Epithelial cell of proximal tubule (primary cell): ENCODE measurements around the gene RPL27. TPM values are rescaled to one million over a fixed set of nuclear protein-coding genes. Genes with fewer than 3 reads are reported as not detected.
"Not testable (repeated sequence)": the region's sequence is repeated elsewhere in the genome, so short reads cannot be mapped to it uniquely, and the experiment has no call there.

ENCODE experiments used
- DNase-seq: peaks from one replicate; pipeline ENCODE4 v3.0.0-alpha.2; 2011; ENCODE audit warnings: low read depth
- H3K4me3 ChIP-seq: 2 replicates; pipeline ENCODE4 v1.5.1; 2011; ENCODE audit warnings: low read depth, mild to moderate bottlenecking, low read length
- total RNA-seq: library from RNA; depleted of rRNA; stranded (reverse); fragments of >200 nt; gene quantifications from 2 replicates; pipeline ENCODE4 v1.2.3, GENCODE V29; 2015
- TF ChIP-seq, protein P1 (sequence below): conservative IDR thresholded peaks from 2 replicates; pipeline ENCODE4 v1.5.1; 2012; ENCODE audit warnings: low read depth, mild to moderate bottlenecking, low read length

The RPL27 gene
- total RNA-seq, 1 donor from 2014 or later = 1,399 TPM

- TF ChIP-seq, protein P1, sequence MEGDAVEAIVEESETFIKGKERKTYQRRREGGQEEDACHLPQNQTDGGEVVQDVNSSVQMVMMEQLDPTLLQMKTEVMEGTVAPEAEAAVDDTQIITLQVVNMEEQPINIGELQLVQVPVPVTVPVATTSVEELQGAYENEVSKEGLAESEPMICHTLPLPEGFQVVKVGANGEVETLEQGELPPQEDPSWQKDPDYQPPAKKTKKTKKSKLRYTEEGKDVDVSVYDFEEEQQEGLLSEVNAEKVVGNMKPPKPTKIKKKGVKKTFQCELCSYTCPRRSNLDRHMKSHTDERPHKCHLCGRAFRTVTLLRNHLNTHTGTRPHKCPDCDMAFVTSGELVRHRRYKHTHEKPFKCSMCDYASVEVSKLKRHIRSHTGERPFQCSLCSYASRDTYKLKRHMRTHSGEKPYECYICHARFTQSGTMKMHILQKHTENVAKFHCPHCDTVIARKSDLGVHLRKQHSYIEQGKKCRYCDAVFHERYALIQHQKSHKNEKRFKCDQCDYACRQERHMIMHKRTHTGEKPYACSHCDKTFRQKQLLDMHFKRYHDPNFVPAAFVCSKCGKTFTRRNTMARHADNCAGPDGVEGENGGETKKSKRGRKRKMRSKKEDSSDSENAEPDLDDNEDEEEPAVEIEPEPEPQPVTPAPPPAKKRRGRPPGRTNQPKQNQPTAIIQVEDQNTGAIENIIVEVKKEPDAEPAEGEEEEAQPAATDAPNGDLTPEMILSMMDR = no peak
- no peak overlapping the region for H3K4me3 ChIP-seq
- no peak for DNase-seq
These were observed 26.6 kb upstream of the RPL27 start for GRCh38 chr17:42971589-42971988.

GRCh38 chr17:42973323-42973722 is 24.9 kb upstream of the RPL27 start:
- not testable (repeated sequence) for H3K4me3 ChIP-seq, DNase-seq

DNA sequence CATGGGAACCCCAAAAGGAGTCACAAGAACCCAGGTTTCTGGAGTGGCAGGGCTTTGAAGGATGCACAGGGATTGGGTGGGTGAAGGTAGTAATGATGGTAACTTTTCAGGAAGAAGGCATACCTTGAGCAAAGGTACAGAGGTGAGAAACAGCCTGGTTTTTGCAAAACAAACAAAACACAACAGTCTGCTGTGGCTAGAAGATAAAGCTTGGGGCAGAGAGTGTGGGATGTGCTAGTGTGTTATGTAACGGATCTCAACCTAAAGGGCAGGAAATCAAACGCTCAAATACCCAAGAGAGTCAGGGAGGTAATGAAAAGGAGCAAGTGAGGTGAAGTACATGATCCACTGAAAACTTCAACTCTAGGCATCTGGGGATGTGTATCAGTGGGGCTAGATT is 23.0 kb upstream of the RPL27 start:
- no peak overlapping the region for H3K4me3 ChIP-seq
- no peak for DNase-seq
- TF ChIP-seq, protein P1 = no peak

- not testable (repeated sequence) for DNase-seq, H3K4me3 ChIP-seq
These were observed 22.5 kb upstream of the RPL27 start for GRCh38 chr17:42975701-42976100.

DNA sequence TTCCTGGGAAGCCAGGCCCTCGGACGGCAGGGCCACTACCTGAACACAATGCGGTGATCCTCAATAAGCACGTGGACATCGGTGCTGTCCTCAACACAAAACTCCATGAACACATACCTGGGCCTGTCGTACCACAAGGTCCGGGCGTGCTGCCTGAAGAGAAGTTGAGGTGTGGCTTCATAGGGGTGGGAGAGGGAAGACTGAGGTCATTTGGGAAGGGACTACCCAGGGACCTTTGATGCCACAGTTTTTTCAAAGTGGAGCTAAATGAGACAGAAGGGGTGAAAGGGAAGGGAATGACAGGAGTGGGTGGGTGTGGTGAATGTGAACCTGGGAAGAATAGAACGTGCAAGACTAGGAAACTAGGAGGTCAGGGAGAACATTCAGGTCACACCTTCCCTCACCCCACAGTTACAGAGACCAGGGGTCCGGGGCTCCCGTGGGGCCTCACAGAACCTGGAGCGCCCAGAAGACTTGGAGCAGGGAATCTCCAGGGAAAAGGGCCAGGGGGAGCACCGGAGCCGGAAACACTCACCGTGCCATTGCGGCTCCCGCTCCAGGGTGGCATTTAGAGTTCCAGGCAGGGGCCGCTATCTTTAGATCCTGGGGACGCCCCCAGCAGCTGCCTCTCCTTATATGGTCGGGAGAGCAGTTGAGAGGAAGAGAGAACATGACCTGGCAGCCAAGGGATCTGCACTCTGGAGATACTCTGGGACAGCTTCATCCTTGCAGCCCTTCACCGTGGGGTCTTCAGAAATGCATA is 18.5 kb upstream of the RPL27 start, which contains the start of gene PTGES3L:
PTGES3L (minus strand) TSS at position 570 of the 763 bp plus-strand sequence; CDS start at position 543, 27 bp downstream.
- TF ChIP-seq, protein P1 = peak; percentile 4
- DNase-seq = no peak
- peak within 1 kb of the TSS; percentile 93 for H3K4me3 ChIP-seq

- DNase-seq = no peak
- TF ChIP-seq, protein P1 = no peak
These were observed 17.9 kb upstream of the RPL27 start, which contains the start of gene RUNDC1 for GRCh38 chr17:42980274-42980765. RUNDC1 (plus strand) TSS chr17:42980565; CDS start chr17:42980577, 12 bp downstream.

GRCh38 chr17:42980766-42981397 is 17.3 kb upstream of the RPL27 start:
- TF ChIP-seq, protein P1 = no peak
- H3K4me3 ChIP-seq = peak overlapping the region; percentile 93
- DNase-seq = no peak

More at GRCh38 chr17:42980274-42980765, 17.9 kb upstream of the RPL27 start, which contains the start of gene RUNDC1:
- H3K4me3 ChIP-seq = peak within 1 kb of the TSS; percentile 93
